Activated CD4-positive, alpha-beta T cell treated with anti-CD3 and anti-CD28 coated beads for 48 hours (primary cell): ENCODE measurements around the gene ERC1.
A peak's percentile ranks its signal among the peaks of the same experiment; 100 is the strongest.

ENCODE experiments used
- DNase-seq: peaks from one replicate; pipeline ENCODE4 v3.0.0-alpha.2; 2020

ERC1 gene

DNA sequence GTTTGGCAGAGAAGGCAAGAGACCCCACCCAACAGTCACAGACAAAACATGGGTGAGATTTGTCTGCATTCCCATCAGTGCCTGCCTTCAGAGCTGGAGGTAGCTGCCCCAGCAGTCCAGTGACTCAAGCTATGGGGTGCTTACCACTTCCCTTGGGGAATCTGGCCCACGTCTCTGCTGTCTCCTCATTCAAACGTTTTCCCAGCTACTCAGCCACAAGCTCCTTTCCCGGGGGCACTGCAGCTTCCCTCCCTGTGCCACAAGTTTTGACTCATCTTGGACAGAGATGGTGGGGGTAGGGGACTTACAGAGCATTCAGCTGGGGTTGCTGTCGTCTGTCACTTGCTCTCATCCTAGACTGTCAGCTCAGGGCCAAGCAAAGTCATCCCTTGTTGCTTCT lies 536.8 kb downstream of the ERC1 start:
- DNase-seq = no peak

DNA sequence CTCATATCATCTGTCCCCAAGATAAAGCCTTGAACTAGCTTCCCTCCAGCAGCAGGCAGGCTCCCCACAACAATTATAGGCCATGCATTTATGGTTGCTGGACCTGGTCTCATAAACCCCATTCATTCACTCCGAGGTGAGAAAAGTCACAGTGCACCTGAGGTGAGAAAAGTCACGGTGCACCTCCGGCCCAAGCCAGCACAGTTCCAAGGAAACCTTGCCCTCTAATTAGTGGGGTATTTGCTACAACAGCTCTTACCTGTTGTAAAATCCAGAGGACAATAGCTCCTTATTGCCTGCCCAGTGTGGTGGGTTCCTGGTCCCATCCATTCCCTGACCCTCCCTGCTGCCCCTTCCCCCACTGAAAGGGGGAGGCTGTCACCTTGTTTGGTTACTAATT lies 537.8 kb downstream of the ERC1 start:
- no peak for DNase-seq

DNA sequence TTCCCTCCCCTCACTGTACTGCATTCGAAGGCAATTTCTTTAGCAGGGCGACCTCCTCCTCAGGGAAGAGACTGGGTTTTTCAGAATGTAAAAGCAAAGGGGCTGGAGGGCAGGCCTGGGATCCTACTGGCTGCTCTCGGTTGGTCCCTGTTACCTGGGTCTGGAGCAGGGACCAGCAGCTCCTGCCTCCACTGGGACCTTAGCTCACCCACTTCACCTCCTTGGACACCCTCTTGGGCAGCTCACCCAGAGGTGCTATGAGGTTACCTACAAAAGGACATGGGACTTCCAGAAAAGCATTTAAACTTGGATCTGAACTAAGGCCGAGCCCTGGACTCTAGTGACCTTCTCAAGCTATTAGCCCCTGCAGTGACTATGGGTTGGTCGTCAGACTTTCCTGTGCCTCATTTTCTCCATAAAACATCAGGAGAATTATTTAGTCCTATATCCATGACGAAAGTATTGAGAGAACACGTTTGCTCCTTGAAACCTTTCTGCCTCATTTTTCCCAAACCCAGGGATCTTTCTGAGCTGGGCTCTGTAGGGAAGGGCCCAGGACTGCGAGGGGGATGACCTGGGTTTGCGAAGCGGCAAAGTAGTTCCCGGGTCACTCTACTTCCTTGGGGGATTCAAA lies 538.3 kb downstream of the ERC1 start:
- no peak for DNase-seq

DNA sequence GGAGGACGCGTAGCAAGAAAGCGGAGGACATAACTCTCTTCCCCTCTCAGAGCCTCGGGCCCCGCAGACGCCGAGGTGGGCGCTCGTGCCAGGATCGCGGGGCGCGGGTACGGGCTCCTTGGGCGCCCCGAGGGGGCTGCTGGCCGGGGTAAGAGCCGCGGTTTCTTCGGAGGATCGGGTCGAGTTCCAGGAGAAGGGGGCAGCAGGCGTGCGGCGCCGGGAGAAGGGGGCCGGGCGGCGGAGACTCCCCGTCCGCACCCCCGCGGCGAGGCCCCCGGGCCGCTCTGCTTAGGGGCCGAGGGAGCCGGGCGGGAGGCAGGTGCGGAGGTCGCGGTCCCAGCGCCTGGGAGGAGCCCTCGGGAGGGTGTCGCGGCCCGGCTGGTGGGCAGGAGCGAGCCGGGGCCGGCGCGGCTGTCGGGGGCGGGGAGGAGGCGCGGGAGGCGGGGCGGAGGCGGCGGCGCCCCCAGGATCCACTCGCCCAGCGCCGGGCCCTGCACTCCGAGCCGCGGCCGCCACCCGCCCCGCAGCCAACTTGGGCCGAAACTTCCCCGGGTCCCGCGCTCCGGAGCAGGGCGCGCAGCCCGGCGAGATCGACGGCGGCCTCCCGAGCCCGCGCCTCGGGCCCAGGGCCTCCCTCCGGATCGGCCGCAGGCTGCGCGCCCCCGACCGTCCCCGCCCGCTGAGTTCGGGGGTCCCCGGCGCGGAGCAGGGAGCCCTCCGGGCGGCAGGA lies 539.0 kb downstream of the ERC1 start:
- no peak for DNase-seq

DNA sequence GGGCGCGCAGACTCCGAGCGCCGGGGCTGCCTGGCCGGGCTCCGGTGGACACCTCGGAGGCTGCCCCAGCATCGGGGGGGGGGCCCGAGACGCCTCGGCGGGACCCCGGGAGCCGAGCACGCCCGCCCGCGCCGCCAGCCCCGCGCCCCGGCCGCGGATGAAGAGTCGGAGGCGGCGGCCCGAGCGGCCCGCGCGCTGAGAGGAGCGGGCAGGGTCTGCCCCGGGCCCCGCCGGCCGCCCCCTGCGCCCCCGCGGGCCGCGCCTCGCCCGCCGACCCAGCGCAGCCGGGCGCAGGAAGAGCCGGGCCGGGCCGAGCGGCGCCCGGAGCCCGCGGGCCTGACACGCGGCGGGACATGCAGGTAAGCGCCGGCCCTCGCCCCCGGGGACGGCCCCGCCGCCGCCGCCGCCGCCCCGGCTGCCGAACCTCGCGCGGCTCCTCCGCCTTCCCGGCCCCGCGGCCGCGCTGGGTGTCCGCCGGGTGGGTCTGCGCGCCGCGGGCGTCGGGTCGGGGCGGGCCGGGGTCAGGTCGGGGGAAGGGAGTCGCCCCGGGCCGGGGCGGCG lies 539.6 kb downstream of the ERC1 start:
- no peak for DNase-seq

DNA sequence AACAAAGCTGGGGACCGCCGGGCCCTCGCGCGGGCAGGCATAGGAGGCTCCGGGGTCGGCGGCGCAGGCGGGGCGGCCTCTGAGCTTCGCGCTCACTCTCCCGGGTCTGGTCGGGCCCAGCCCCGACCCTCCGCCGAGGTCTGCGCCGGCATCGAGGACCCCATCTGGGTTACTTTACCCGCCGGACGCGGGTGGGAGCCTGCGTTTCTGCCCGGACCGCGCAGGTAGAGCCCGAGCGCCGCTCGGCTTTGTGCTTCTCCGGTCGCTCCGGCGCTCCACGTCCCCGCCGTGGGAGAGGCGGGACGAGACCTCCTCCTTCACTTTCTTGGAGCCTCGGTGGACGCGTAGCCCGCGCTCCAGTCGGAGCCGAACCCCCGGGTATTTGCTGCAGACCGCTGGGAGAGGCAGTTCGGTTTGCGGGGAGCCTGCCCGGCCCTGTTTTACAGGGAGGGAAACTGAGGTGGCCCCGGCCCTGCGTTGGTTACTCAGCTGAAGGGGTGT lies 540.2 kb downstream of the ERC1 start:
- DNase-seq = peak; percentile 14

DNA sequence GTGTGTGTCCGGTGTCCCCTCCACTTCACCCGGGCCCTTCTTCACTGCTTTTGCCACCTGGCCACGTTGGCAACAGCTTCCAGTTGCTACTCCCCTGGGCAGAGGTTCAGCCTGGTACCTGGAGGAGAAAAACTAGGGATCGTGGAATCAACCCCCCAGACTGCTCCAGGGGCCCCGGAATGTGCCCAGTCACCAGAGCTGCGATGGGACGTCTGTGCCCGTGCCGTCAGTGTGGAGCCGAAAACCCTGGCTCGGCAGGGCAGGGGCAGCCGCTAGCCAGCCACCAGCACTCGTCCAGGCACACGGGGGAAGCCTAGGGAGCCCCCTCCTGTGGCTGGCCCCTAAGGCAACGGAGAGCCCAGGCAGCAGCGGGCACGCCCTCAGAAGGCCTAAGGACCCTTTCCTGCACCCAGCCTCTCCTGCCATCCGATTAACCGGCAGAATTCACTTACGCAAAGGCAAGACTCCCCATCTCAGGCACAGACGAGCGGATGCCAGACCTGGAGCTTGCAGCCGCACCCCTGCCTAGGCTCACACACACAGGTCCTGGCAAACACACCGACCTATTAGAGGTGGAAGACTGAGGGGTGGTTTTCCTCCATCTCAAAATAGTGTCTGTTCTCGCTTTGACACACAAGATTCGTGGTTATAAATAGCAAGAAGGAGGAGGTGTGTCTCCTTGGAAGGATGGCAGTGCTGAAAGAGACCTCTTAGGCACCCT lies 540.8 kb downstream of the ERC1 start:
- DNase-seq = no peak

DNA sequence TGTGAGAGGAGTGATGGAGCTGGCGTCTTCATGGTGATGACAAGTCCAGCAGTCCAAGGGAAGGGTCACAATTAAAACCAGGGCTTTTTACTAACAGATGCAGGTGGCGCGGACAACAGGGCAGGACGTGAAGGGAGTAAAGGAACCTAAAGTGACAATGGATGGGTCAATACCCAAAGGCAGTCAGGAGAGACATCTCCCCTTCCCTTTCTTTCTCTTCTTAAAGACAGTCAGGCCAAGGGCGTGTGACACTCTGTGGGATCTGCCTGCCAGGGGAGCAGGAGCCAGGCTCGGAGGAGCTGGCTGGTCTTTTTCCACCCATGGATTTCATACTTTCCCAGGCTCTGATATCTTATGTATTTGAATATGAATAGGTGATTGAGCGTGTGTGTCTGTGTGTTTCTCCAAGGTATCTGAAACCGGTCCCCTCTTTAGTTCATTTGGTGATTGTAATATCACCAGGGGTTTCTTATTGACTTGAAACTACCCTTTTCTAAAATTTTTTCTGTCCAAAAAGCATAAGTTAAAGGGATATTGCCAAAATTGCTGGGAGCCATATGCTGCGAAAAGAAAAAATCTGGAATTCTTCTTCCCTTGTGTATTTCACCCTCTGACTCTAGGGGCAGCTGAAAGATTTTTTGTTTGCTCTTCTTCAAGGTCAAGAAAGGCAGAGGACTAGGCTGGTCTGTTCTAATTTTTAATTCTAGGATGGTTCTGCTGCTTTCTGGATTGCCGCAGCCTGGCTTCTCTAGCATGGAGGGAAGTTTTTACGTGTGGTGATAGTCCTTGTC lies 541.5 kb downstream of the ERC1 start:
- DNase-seq = no peak

DNA sequence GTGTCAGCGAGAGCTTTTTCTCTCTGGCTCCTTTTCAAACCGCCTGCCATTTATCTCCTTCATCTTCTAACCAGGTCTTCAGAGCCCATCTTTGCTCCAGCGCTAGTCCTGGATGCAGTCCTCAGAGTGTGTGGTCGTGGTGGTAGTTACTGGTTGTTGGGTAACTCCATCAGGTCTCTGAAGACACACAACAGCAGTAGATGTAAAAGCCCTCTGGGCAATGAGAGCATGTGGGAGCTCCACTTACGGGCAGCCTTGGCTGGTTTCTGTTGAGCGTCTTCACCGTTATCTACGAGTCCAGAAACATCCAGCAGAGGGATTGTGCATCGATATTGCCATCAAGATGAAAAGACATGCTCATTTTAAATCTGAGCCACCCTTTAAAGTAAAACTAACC lies 542.2 kb downstream of the ERC1 start:
- DNase-seq = peak; percentile 35

DNA sequence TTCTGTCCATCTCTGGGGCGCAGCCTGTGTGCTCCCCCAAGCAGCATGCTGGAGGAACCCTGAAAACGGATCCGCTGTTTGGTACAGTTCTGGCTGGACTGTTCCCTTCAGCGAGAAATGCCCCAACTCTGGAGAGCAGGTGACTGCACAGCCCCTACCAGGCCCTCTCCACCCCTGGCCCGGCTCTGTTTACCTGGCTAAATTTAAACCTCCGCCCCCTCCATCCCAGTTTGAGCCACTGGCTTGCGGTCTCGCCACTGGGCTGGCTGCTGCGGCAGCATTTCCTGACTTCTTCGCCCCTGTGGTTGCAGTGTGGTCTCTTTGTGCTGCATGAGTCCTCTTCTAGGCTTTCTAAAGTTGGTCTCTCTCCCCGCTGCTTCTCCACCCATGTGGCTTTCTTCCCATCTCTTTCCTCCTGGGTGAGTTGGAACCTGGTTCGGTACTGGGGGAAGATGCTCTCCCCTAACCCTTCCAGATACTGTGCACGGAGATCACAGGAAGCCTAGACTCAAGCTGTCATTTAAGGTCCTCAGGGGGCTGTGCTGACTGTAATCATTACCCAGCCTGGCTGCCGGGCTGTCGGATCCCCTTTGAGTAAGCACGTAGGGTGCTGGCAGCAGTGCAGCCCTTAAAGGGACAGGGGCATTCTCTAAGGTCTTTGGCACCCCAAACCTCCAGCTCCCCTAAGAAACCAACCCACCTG lies 542.7 kb downstream of the ERC1 start:
- peak; percentile 65 for DNase-seq

DNA sequence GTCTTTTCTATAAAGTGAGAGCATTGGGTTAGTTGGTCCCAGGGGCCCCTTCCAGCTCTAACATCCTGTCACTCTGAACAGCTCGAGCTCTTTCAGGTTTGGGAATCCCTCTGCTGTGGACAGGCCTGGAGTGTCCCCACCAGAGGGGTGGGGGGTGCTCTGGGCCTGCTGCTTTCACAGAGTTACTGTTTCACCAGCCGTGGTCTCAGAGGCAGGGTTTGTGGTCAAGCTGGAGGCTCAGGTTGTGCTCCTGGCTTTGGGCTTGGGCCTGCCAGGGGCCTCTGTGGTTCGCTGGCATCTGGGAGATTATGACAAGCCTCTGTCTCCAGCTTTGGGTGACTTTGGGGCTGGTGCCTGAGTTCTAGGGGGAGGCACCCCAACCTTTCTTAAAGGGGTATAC lies 543.7 kb downstream of the ERC1 start:
- no peak for DNase-seq

DNA sequence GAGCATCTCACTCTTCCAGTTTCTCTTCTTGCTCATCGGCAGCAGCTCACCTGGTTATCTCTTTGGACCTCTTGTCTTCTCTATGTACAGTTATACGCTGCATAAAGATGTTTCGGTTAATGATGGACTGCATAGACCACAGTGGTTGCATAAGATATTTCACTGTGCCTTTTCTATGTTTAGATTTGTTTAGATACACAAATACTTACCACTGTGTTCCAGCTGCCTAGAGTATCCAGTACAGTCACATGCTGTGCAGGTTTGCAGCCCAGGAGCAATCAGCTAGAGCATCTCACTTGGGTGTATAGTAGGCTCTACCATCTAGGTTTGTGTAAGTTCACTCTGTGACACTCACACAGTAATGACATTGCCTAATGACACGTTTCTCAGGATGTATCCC lies 545.8 kb downstream of the ERC1 start:
- DNase-seq = no peak

DNA sequence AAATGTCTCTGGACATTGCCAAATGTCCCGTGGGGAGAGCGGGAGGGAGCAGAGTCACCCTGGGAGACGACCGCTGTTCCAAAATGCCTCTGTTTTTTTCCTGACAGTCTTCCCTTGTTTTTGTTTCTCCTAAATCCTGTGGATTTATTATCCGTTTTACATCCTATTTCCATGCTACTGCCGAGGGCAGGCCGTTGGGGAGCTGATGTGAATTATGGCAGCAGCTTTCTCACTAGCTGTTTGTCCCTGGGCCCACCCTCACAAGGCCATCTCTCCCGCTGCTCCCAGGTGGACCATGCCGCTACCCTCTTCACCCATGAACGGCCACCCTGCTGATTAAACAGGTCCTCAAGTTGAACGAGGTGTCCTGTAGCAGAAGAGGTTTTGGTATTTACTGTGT lies 548.1 kb downstream of the ERC1 start:
- no peak for DNase-seq

DNA sequence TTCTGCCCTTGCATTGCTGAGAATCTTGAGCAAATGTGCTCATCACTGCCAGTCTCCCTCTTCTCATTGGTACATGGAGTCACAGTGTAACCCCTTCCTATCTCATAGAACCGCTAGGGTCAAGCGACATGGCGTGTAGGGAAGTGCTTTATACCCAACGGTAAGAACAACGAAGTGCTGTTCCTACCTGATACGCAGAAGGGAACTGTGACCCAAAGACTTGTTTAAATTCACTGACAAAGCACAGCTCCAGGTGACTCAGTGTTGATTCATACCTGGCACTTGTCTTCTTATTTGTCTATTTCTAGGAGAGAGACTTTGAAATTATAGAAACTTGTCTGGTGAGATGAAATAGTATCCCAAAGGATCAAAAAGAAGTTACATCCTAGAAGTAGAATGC lies 549.7 kb downstream of the ERC1 start:
- DNase-seq = no peak

DNA sequence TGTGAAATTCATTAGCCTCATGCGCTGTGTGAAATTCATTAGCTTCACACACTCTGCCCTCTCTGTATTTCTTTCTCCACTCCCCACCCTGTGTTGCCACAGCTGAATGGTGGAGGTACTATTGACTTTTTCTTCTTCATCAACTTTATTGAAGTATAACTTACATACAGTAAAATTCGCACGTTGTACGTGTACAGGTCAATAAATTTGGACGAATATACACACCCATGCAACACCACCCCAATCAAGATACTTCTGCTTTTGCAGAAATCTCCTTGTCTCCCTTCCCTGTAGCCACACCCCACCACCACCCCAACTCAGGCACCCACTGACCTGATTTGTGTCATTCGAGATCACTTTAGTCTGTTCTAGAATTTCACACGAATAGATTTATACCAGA lies 551.6 kb downstream of the ERC1 start:
- no peak for DNase-seq

DNA sequence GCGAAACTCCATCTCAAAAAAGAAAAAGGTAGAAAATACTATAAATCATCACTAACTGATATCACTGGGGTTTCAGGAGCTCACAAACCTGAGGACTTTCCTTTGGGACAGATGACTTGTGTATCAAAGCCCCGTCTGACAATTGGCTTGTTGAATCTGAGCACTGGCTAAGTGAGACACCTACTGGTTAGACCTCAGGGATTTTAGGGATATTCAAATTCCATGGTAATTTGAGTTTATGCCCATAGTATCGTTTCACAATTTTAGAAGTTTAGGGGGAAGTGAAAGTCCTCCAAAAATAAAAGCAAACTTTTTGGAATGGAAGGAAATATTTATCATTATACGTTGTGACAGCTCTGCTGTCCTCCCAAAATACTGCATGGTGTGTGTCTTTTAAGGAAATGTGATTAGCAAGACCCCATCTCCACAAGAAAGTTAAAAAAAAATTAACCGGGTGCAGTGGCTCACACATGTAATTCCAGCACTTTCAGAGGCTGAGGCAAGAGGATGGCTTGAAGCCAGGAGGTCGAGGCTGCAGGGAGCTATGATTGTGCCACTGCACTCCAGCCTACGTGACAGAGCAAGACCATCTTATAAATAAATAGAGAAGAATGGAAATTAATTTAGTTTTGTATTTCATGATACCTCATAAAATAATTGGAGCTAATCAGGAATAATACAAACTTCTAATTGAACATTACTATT lies 554.1 kb downstream of the ERC1 start:
- DNase-seq = no peak
